IMR-90 (cell line): Measurements from ENCODE around the gene CFAP61. TPM values are rescaled to one million over a fixed set of nuclear protein-coding genes. Genes with fewer than 3 reads are reported as not detected.

ENCODE experiments used
- ATAC-seq: fragments of 200-7000 bp; cut with Tn5 transposase; 2 replicates; pipeline ENCODE4 v1.9.1; 2020; ENCODE audit warnings: low read depth, mild to moderate bottlenecking, moderate library complexity
- BruUV-seq: library from RNA; stranded (reverse); fragments of 400-500 nt; replicated peaks from 2 replicates; lab custom pipeline; 2021; lab: Mats Ljungman, UMichigan
- CTCF ChIA-PET: fragments of 300-600 bp; formaldehyde crosslinking; extraction: SDS; loops from one replicate; lab custom pipeline; 2021; ENCODE audit warnings: antibody characterized with exemption; lab: Yijun Ruan, JAX
- POLR2A ChIA-PET: fragments of 300-600 bp; sonication (Branson Sonifier 250); formaldehyde crosslinking; loops from one replicate; lab custom pipeline; 2022; ENCODE audit warnings: antibody characterized with exemption; ENCODE audit not compliant: unreplicated experiment; lab: Charles Lee
- DNase-seq: peaks from one replicate; pipeline ENCODE4 v3.0.0; 2013
- H2AFZ ChIP-seq: replicated peaks from 2 replicates; pipeline ENCODE3; 2013; ENCODE audit warnings: low read length, mild to moderate bottlenecking; ENCODE audit not compliant: poor library complexity
- H2AK5ac ChIP-seq: 2 replicates; pipeline ENCODE4 v1.6.1; 2013; ENCODE audit warnings: low read depth, low read length, inconsistent platforms
- H2AK9ac ChIP-seq: replicated peaks from 2 replicates; pipeline ENCODE3; 2013; ENCODE audit warnings: mild to moderate bottlenecking, low read depth, low read length, moderate library complexity; ENCODE audit not compliant: poor library complexity
- H2BK120ac ChIP-seq: 2 replicates; pipeline ENCODE4 v1.6.1; 2013; ENCODE audit warnings: low read depth, low read length, inconsistent platforms
- H2BK15ac ChIP-seq: 3 replicates; pipeline ENCODE4 v1.6.1; 2013; ENCODE audit warnings: low read depth, low read length, inconsistent platforms
- H2BK20ac ChIP-seq: 2 replicates; pipeline ENCODE4 v1.6.1; 2013; ENCODE audit warnings: low read depth, mild to moderate bottlenecking, inconsistent platforms, low read length, moderate library complexity
- H2BK5ac ChIP-seq: 2 replicates; pipeline ENCODE4 v1.6.1; 2013; ENCODE audit warnings: mild to moderate bottlenecking, low read depth, low read length, inconsistent platforms; ENCODE audit not compliant: poor library complexity, severe bottlenecking
- H3K14ac ChIP-seq: replicated peaks from 2 replicates; pipeline ENCODE4 v1.6.1; 2013; ENCODE audit warnings: low read depth, low read length, inconsistent platforms
- H3K18ac ChIP-seq: 2 replicates; pipeline ENCODE4 v1.6.1; 2013; ENCODE audit warnings: low read depth, low read length, control low read depth
- H3K23ac ChIP-seq: 2 replicates; pipeline ENCODE4 v1.6.1; 2013; ENCODE audit warnings: low read depth, low read length, inconsistent platforms
- H3K27ac ChIP-seq: 2 replicates; pipeline ENCODE4 v1.5.1; 2013; ENCODE audit warnings: mild to moderate bottlenecking, control low read depth, low read length; ENCODE audit not compliant: insufficient read depth
- H3K27me3 ChIP-seq: 2 replicates; pipeline ENCODE4 v1.6.1; 2013; ENCODE audit warnings: low read length; ENCODE audit not compliant: control insufficient read depth, insufficient read depth
- H3K36me3 ChIP-seq: 2 replicates; pipeline ENCODE4 v1.6.1; 2013; ENCODE audit warnings: low read length, mixed read lengths; ENCODE audit not compliant: control insufficient read depth, insufficient read depth
- H3K4ac ChIP-seq: 2 replicates; pipeline ENCODE4 v1.6.1; 2013; ENCODE audit warnings: low read depth, low read length, inconsistent platforms
- H3K4me1 ChIP-seq: 2 replicates; pipeline ENCODE4 v1.6.1; 2013; ENCODE audit warnings: low read length, mixed read lengths; ENCODE audit not compliant: control insufficient read depth, insufficient read depth
- H3K4me2 ChIP-seq: 2 replicates; pipeline ENCODE4 v1.6.1; 2013; ENCODE audit warnings: low read depth, mild to moderate bottlenecking, control low read depth, low read length, moderate library complexity
- H3K4me3 ChIP-seq: 2 replicates; pipeline ENCODE4 v1.5.1; 2013; ENCODE audit warnings: low read depth, mild to moderate bottlenecking, control low read depth, low read length, moderate library complexity; ENCODE audit not compliant: insufficient read depth
- H3K56ac ChIP-seq: 2 replicates; pipeline ENCODE4 v1.6.1; 2013; ENCODE audit warnings: low read length, inconsistent platforms; ENCODE audit not compliant: insufficient read depth; ENCODE audit errors: extremely low read depth
- H3K79me1 ChIP-seq, 2 experiments: 2 replicates each; pipeline ENCODE4 v1.6.1; 2013; ENCODE audit warnings: low read length in 2 of 2, inconsistent platforms in 1 of 2, low read depth in 1 of 2
- H3K9ac ChIP-seq: 2 replicates; pipeline ENCODE4 v1.6.1; 2013; ENCODE audit warnings: low read depth, low read length, control low read depth
- H3K9me1 ChIP-seq: 2 replicates; pipeline ENCODE4 v1.6.1; 2013; ENCODE audit warnings: low read length, inconsistent platforms; ENCODE audit not compliant: insufficient read depth
- H3K9me3 ChIP-seq: 2 replicates; pipeline ENCODE4 v1.6.1; 2013; ENCODE audit warnings: low read length; ENCODE audit not compliant: control insufficient read depth, insufficient read depth
- H4K20me1 ChIP-seq: 2 replicates; pipeline ENCODE4 v1.6.1; 2013; ENCODE audit warnings: low read length, inconsistent platforms; ENCODE audit not compliant: insufficient read depth
- H4K5ac ChIP-seq: 2 replicates; pipeline ENCODE4 v1.6.1; 2013; ENCODE audit warnings: mild to moderate bottlenecking, low read depth, low read length, control low read depth
- H4K8ac ChIP-seq, 2 experiments: 2 replicates each; pipeline ENCODE4 v1.6.1; 2013; ENCODE audit warnings: low read depth in 2 of 2, low read length in 2 of 2, control low read depth in 1 of 2, inconsistent platforms in 1 of 2
- H4K91ac ChIP-seq: 2 replicates; pipeline ENCODE4 v1.6.1; 2013; ENCODE audit warnings: low read depth, low read length, inconsistent platforms; ENCODE audit not compliant: insufficient read depth
- BHLHE40 ChIP-seq: fragments of 150-350 bp; IDR thresholded peaks from 2 replicates; pipeline ENCODE4 v1.6.1; 2016; ENCODE audit warnings: mild to moderate bottlenecking, low read depth, low read length
- CHD1 ChIP-seq: IDR thresholded peaks from 2 replicates; pipeline ENCODE4 v1.6.1; 2012; ENCODE audit warnings: low read depth, low read length, improper control_type of control experiment
- ELK1 ChIP-seq: fragments of 150-350 bp; IDR thresholded peaks from 2 replicates; pipeline ENCODE4 v1.6.1; 2016; ENCODE audit warnings: low read depth, mild to moderate bottlenecking, low read length, moderate library complexity, borderline replicate concordance
- FOS ChIP-seq: fragments of 150-350 bp; IDR thresholded peaks from 2 replicates; pipeline ENCODE4 v1.6.1; 2016; ENCODE audit warnings: low read depth, low read length
- MAZ ChIP-seq: IDR thresholded peaks from 2 replicates; pipeline ENCODE4 v1.6.1; 2012; ENCODE audit warnings: low read depth, mild to moderate bottlenecking, low read length, improper control_type of control experiment, moderate library complexity, borderline replicate concordance
- MXI1 ChIP-seq: IDR thresholded peaks from 2 replicates; pipeline ENCODE4 v1.6.1; 2012; ENCODE audit warnings: low read depth, mild to moderate bottlenecking, low read length, moderate library complexity, borderline replicate concordance
- NFE2L2 ChIP-seq: fragments of 150-350 bp; IDR thresholded peaks from 2 replicates; pipeline ENCODE4 v1.6.1; 2016; ENCODE audit warnings: low read depth, mild to moderate bottlenecking, low read length
- POLR2A ChIP-seq: IDR thresholded peaks from 2 replicates; pipeline ENCODE4 v1.6.1; 2012; ENCODE audit warnings: mild to moderate bottlenecking, low read depth, low read length
- RFX5 ChIP-seq: IDR thresholded peaks from 2 replicates; pipeline ENCODE4 v1.8.0; 2012; ENCODE audit warnings: low read depth, mild to moderate bottlenecking, low read length, moderate library complexity
- SMC3 ChIP-seq: fragments of 150-350 bp; IDR thresholded peaks from 2 replicates; pipeline ENCODE4 v1.6.1; 2016; ENCODE audit warnings: low read depth, mild to moderate bottlenecking, antibody characterized with exemption, low read length, moderate library complexity
- WGBS, 2 experiments: methylation state at CpG; one replicate each; pipeline versions ENCODE4 v1.1.5 to v1.1.7; 2013; ENCODE audit warnings: missing lambda C conversion rate in 2 of 2; ENCODE audit not compliant: insufficient read length in 1 of 2; ENCODE audit errors: extremely low coverage in 2 of 2; 5-methylcytosine and 5-hydroxymethylcytosine counted together
- dilution Hi-C: fragments of 300-500 bp; cut with HindIII; formaldehyde crosslinking; loops from one replicate; pipeline ENCODE4 v1.14.3; 2018; ENCODE audit warnings: low sequenced_read_pairs; ENCODE audit not compliant: unreplicated experiment
- in situ Hi-C: fragments of 300-500 bp; cut with MboI; formaldehyde crosslinking; loops from 3 replicates; pipeline ENCODE4 v1.14.3; 2019; ENCODE audit warnings: low sequenced_read_pairs, inconsistent platforms, mixed read lengths
- intact Hi-C: fragments of 100-400 bp; cut with micrococcal nuclease; formaldehyde crosslinking; loops from 2 replicates; pipeline ENCODE4 v1.10.0; 2022
- polyA plus RNA-seq, 3 experiments: library from polyadenylated mRNA; depleted of rRNA; stranded (reverse); fragments of >200 nt; gene quantifications; 2 replicates each; pipeline ENCODE4 v1.2.3, GENCODE V29; 2012; ENCODE audit warnings: low replicate concordance in 1 of 3
- total RNA-seq: library from RNA; depleted of rRNA; stranded (reverse); fragments of >200 nt; gene quantifications from 2 replicates; pipeline ENCODE4 v1.2.3, GENCODE V29; 2012

CFAP61 gene
- total and polyA plus RNA-seq, 2 of the 4 experiments (the other 2 are of a cell fraction): 0.07 TPM; not detected in 1

- BruUV-seq: no TSS peak
- POLR2A ChIA-PET: no interaction called here
- no peaks in the 10 kb centered on the region for H4K20me1 ChIP-seq
- no peak overlapping the region for H3K18ac ChIP-seq
- intact Hi-C loops: no loop called here
- H3K14ac ChIP-seq: no peak overlapping the region
- no peak overlapping the region for H2BK120ac ChIP-seq
- H4K91ac ChIP-seq: no peak overlapping the region
- no peak overlapping the region for H2BK15ac ChIP-seq
- DNase-seq: no peak
- no peaks in the 10 kb centered on the region for H3K9me1 ChIP-seq
- no peak overlapping the region for H4K5ac ChIP-seq
- no peak for ATAC-seq
- no peak overlapping the region for H2AK9ac ChIP-seq
- no peak overlapping the region for H2BK5ac ChIP-seq
- H3K9ac ChIP-seq: no peak overlapping the region
- H2AFZ ChIP-seq: no peak overlapping the region
- H3K4me2 ChIP-seq: no peak overlapping the region
- no peak overlapping the region for H4K8ac ChIP-seq
- dilution Hi-C loops: no loop called here
- no peaks in the 10 kb centered on the region for H3K9me3 ChIP-seq
- no peaks in the 10 kb centered on the region for H3K27me3 ChIP-seq
- TF ChIP-seq FOS (no peak), RFX5 (no peak), CHD1 (no peak), MXI1 (no peak), MAZ (no peak), ELK1 (no peak), POLR2A (no peak), SMC3 (no peak), BHLHE40 (no peak), NFE2L2 (no peak)
- CTCF ChIA-PET: no interaction called here
- no peak overlapping the region for H3K4me3 ChIP-seq
- H2BK20ac ChIP-seq: no peak overlapping the region
- H3K23ac ChIP-seq: no peak overlapping the region
- in situ Hi-C loops: no loop called here
- no peak overlapping the region for H3K4ac ChIP-seq
- H3K79me1 ChIP-seq: no peaks in the 10 kb centered on the region
- no peak overlapping the region for H3K56ac ChIP-seq
- H3K4me1 ChIP-seq: no peaks in the 10 kb centered on the region
- no peaks in the 10 kb centered on the region for H3K36me3 ChIP-seq
- no peak overlapping the region for H3K27ac ChIP-seq
- H2AK5ac ChIP-seq: no peak overlapping the region
- no CpG with 5 or more reads among the region's 1 CpG for WGBS, 2 experiments
These were observed 136.3 kb downstream of the CFAP61 start for GRCh38 chr20:20188647-20189046.
